ENCODE measurements around the gene FARS2. TPM values are rescaled to one million over a fixed set of nuclear protein-coding genes. Genes with fewer than 3 reads are reported as not detected.

The FARS2 gene
- total and polyA plus RNA-seq, 11 donors, result 11.4 to 24.6 (median 20.5) TPM

- Histone ChIP-seq H3K27ac (no peak overlapping the region), H3K4me3 (no peak overlapping the region), H3K36me3 (no peaks in the 10 kb centered on the region), H3K27me3 (no peaks in the 10 kb centered on the region), H3K4me1 (peaks cover 0 to 7% (median 0%) of the 10 kb centered on the region in 12 donors), H3K9me3 (peaks cover 0 to 3% (median 0%) of the 10 kb centered on the region in 12 donors)
- DNase-seq, result no peak
- 50 to 78% (median 60%) methylated on average over 1 of the region's 1 CpG for WGBS, 4 donors
- no peak for ATAC-seq
- intact Hi-C loops (cut with DNase I), result no loop called here
- TF ChIP-seq CTCF (IDR thresholded peaks at IDR 0.05) (no peak), POLR2A (IDR thresholded peaks at IDR 0.05) (no peak)
These were observed 122.5 kb downstream of the FARS2 start for GRCh38 chr6:5383856-5384255.

GRCh38 chr6:5384276-5384675, 123.0 kb downstream of the FARS2 start:
- no peak overlapping the region for H3K4me3 ChIP-seq
- H3K9me3 ChIP-seq, result peaks cover 0 to 3% (median 0%) of the 10 kb centered on the region in 12 donors
- H3K27me3 ChIP-seq, result no peaks in the 10 kb centered on the region
- peaks cover 0 to 7% (median 0%) of the 10 kb centered on the region in 12 donors for H3K4me1 ChIP-seq
- no peak for DNase-seq
- TF ChIP-seq POLR2A (IDR thresholded peaks at IDR 0.05) (no peak), CTCF (IDR thresholded peaks at IDR 0.05) (no peak)
- no peak overlapping the region for H3K27ac ChIP-seq
- no peak for ATAC-seq
- intact Hi-C loops (cut with DNase I), result no loop called here
- 83 to 92% (median 87%) methylated on average over 7 of the region's 7 CpGs for WGBS, 4 donors
- H3K36me3 ChIP-seq, result no peaks in the 10 kb centered on the region

- no peak overlapping the region for H3K4me3 ChIP-seq
- no peaks in the 10 kb centered on the region for H3K27me3 ChIP-seq
- TF ChIP-seq CTCF (IDR thresholded peaks at IDR 0.05), result no peak
- TF ChIP-seq POLR2A (IDR thresholded peaks at IDR 0.05), result no peak
- H3K27ac ChIP-seq, result no peak overlapping the region
- H3K4me1 ChIP-seq, result peaks cover 0 to 7% (median 0%) of the 10 kb centered on the region in 12 donors
- H3K36me3 ChIP-seq, result no peaks in the 10 kb centered on the region
- no peaks in the 10 kb centered on the region for H3K9me3 ChIP-seq
- WGBS, 4 donors, result 92 to 95% (median 93%) methylated on average over 3 of the region's 3 CpGs
- no peak for DNase-seq
- intact Hi-C loops (cut with DNase I), result no loop called here
- ATAC-seq, result no peak
These were observed 127.0 kb downstream of the FARS2 start for GRCh38 chr6:5388326-5388725.

GRCh38 chr6:5389086-5389745, 127.9 kb downstream of the FARS2 start:
- TF ChIP-seq CTCF (IDR thresholded peaks at IDR 0.05) (no peak), POLR2A (IDR thresholded peaks at IDR 0.05) (no peak)
- peaks cover 0 to 5% (median 0%) of the 10 kb centered on the region in 12 donors for H3K4me1 ChIP-seq
- no peak overlapping the region for H3K4me3 ChIP-seq
- ATAC-seq (no peak), DNase-seq (no peak)
- 77 to 89% (median 88%) methylated on average over 6 of the region's 6 CpGs for WGBS, 4 donors
- H3K36me3 ChIP-seq, result no peaks in the 10 kb centered on the region
- H3K9me3 ChIP-seq, result no peaks in the 10 kb centered on the region
- H3K27me3 ChIP-seq, result no peaks in the 10 kb centered on the region
- no peak overlapping the region for H3K27ac ChIP-seq
- intact Hi-C loops (cut with DNase I), result no loop called here
